Tibial nerve (tissue), 4 donors: ENCODE data around the gene MMP14. TPM values are rescaled to one million over a fixed set of nuclear protein-coding genes. Genes with fewer than 3 reads are reported as not detected.

ENCODE experiments used
- DNase-seq, 2 donors: peaks; one replicate each; pipeline ENCODE4 v3.0.0-alpha.2; 2019; ENCODE audit warnings: low spot score in 2 of 2
- H3K27ac ChIP-seq, 4 donors: fragments of 200-600 bp; sonication (generic) in 3 of 4; one replicate each; pipeline ENCODE4 v1.5.1; 2017 to 2019; ENCODE audit warnings: mild to moderate bottlenecking in 1 of 4
- H3K27me3 ChIP-seq, 2 donors: fragments of 200-600 bp; sonication (generic) in 1 of 2; one replicate each; pipeline versions ENCODE4 v1.5.1 to v1.6.0; 2017 to 2019
- H3K36me3 ChIP-seq, 3 donors: fragments of 200-600 bp; sonication (generic); one replicate each; pipeline ENCODE4 v1.5.1; 2018 to 2019
- H3K4me1 ChIP-seq, 4 donors: fragments of 200-600 bp; sonication (generic) in 3 of 4; one replicate each; pipeline ENCODE4 v1.5.1; 2017 to 2019
- H3K4me3 ChIP-seq, 4 donors: fragments of 200-600 bp; sonication (generic) in 3 of 4; one replicate each; pipeline ENCODE4 v1.5.1; 2017 to 2019; ENCODE audit warnings: mild to moderate bottlenecking in 1 of 4, moderate library complexity in 1 of 4
- H3K9me3 ChIP-seq, 4 donors: fragments of 200-600 bp; sonication (generic) in 3 of 4; one replicate each; pipeline ENCODE4 v1.5.1; 2017 to 2019
- CTCF ChIP-seq, 5 experiments: fragments of 200-600 bp in 3 of 5; fragments of 450-650 bp in 2 of 5; sonication (generic) in 3 of 5; IDR thresholded peaks; one replicate each; pipeline ENCODE4 v1.5.1; 2016 to 2019; ENCODE audit warnings: antibody characterized with exemption in 5 of 5, mild to moderate bottlenecking in 3 of 5, moderate library complexity in 2 of 5
- EP300 ChIP-seq, 2 donors: sonication (generic); formaldehyde crosslinking; IDR thresholded peaks; one replicate each; pipeline ENCODE4 v1.6.1; 2017; ENCODE audit warnings: antibody characterized with exemption in 2 of 2, mild to moderate bottlenecking in 1 of 2
- POLR2A ChIP-seq, 2 donors: fragments of 450-650 bp; IDR thresholded peaks; one replicate each; pipeline ENCODE4 v1.6.1; 2017; ENCODE audit warnings: antibody characterized with exemption in 2 of 2, mild to moderate bottlenecking in 2 of 2, moderate library complexity in 2 of 2
- WGBS, 2 donors: methylation state at CpG; one replicate each; pipeline ENCODE4 v1.1.5; 2018; 5-methylcytosine and 5-hydroxymethylcytosine counted together
- total RNA-seq, 4 donors: library from RNA; depleted of rRNA; stranded (reverse); fragments of >200 nt; gene quantifications; one replicate each; pipeline ENCODE4 v1.1.0, GENCODE V29; 2016

The MMP14 gene
- total RNA-seq, 4 donors from 2014 or later, result 101 to 222 (median 145) TPM

DNA sequence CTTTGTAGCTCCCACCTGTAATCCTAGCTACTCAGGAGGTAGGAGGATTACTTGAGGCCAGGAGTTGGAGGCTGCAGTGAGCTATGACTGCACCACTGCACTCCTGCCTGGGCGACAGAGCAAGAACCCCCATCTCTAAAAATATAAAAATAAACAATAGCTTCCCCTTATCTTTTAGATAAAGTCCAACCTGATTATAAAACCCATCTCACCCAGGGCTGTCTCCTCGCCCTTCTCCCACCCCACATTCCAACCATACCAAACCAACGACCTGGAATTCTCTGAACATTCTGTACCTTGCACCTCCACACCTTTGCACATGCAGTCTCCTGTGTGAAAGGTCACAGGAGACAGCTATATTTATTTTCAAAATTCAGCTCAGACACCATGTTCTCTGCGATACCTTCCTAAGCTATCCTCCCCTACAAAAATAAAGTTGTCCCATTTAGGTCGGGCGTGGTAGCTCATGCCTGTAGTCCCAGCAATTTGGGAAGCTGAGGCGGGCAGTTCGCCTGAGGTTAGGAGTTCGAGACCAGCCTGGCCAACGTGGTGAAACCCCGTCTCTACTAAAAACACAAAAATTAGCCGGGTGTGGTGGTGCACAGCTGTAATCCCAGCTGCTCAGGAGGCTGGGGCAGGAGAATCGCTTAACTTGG is 28.8 kb upstream of the MMP14 start:
- H3K4me3 ChIP-seq, result no peak overlapping the region
- H3K27ac ChIP-seq, result no peak overlapping the region
- WGBS, 2 donors, result 76 to 79% methylated on average over 13 of the region's 13 CpGs
- H3K9me3 ChIP-seq, result no peaks in the 10 kb centered on the region
- TF ChIP-seq CTCF (IDR thresholded peaks at IDR 0.05), result no peak
- TF ChIP-seq POLR2A (IDR thresholded peaks at IDR 0.05), result no peak
- no peak for TF ChIP-seq EP300 (IDR thresholded peaks at IDR 0.05)
- no peak for DNase-seq
- no peaks in the 10 kb centered on the region for H3K4me1 ChIP-seq
- no peaks in the 10 kb centered on the region for H3K36me3 ChIP-seq
- no peaks in the 10 kb centered on the region for H3K27me3 ChIP-seq

GRCh38 chr14:22808388-22809209 is 27.8 kb upstream of the MMP14 start:
- no peak for DNase-seq
- Histone ChIP-seq H3K36me3 (no peaks in the 10 kb centered on the region), H3K4me3 (no peak overlapping the region), H3K4me1 (no peaks in the 10 kb centered on the region), H3K27me3 (no peaks in the 10 kb centered on the region), H3K9me3 (no peaks in the 10 kb centered on the region), H3K27ac (peak overlapping the region in 1 of 4 donors; percentile 64)
- 80 to 85% methylated on average over 5 of the region's 5 CpGs for WGBS, 2 donors
- TF ChIP-seq CTCF (IDR thresholded peaks at IDR 0.05) (no peak), EP300 (IDR thresholded peaks at IDR 0.05) (no peak), POLR2A (IDR thresholded peaks at IDR 0.05) (no peak)

GRCh38 chr14:22811722-22812121 is 24.7 kb upstream of the MMP14 start:
- TF ChIP-seq CTCF (IDR thresholded peaks at IDR 0.05), result no peak
- TF ChIP-seq POLR2A (IDR thresholded peaks at IDR 0.05), result no peak
- no peak for TF ChIP-seq EP300 (IDR thresholded peaks at IDR 0.05)
- Histone ChIP-seq H3K9me3 (no peaks in the 10 kb centered on the region), H3K27me3 (no peaks in the 10 kb centered on the region), H3K27ac (no peak overlapping the region), H3K4me1 (no peaks in the 10 kb centered on the region), H3K36me3 (no peaks in the 10 kb centered on the region), H3K4me3 (no peak overlapping the region)
- 29 to 41% methylated on average over 2 of the region's 2 CpGs for WGBS, 2 donors
- DNase-seq, result no peak

GRCh38 chr14:22812744-22813143 is 23.6 kb upstream of the MMP14 start:
- H3K27me3 ChIP-seq, result no peaks in the 10 kb centered on the region
- H3K27ac ChIP-seq, result no peak overlapping the region
- TF ChIP-seq EP300 (IDR thresholded peaks at IDR 0.05) (no peak), CTCF (IDR thresholded peaks at IDR 0.05) (no peak), POLR2A (IDR thresholded peaks at IDR 0.05) (no peak)
- H3K4me3 ChIP-seq, result no peak overlapping the region
- DNase-seq, result no peak
- no peaks in the 10 kb centered on the region for H3K4me1 ChIP-seq
- no peaks in the 10 kb centered on the region for H3K9me3 ChIP-seq
- WGBS, 2 donors, result 84% methylated on average over 4 of the region's 4 CpGs
- no peaks in the 10 kb centered on the region for H3K36me3 ChIP-seq

DNA sequence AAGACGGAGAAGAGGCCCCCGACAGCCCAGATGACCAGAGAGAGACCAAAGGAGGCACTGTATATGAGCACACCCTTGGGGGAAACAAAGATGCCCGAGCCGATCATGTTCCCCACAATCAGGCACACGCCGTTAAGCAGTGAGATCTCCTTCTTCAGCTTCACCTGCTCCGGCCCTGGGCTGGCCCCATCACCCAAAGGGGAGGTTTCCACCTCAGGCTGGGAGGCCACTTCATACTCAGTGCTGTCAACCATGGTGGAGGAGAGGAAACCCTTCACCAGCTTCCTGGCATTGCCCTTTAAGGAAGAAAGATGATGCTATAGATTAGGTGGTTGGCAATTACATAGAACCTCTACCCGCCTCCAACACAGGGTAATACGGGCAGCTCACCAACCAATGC is 23.2 kb upstream of the MMP14 start:
- H3K36me3 ChIP-seq, result no peaks in the 10 kb centered on the region
- H3K27ac ChIP-seq, result no peak overlapping the region
- no peak for DNase-seq
- no peaks in the 10 kb centered on the region for H3K9me3 ChIP-seq
- H3K27me3 ChIP-seq, result no peaks in the 10 kb centered on the region
- 73 to 81% methylated on average over 9 of the region's 9 CpGs for WGBS, 2 donors
- H3K4me1 ChIP-seq, result no peaks in the 10 kb centered on the region
- TF ChIP-seq EP300 (IDR thresholded peaks at IDR 0.05) (no peak), POLR2A (IDR thresholded peaks at IDR 0.05) (no peak), CTCF (IDR thresholded peaks at IDR 0.05) (no peak)
- H3K4me3 ChIP-seq, result no peak overlapping the region
